IgD-negative memory B cell (primary cell): ENCODE measurements around the gene CUBN. TPM values are rescaled to one million over a fixed set of nuclear protein-coding genes. Genes with fewer than 3 reads are reported as not detected.

Source experiments
- H3K27ac Mint-ChIP-seq, 3 donors: one replicate each; pipeline ENCODE4 v1.8.0; 2020 to 2022; ENCODE audit warnings: mild to moderate bottlenecking in 3 of 3, mixed read lengths in 3 of 3, moderate library complexity in 1 of 3
- H3K27me3 Mint-ChIP-seq: one replicate; pipeline ENCODE4 v1.8.0; 2021; ENCODE audit warnings: mixed read lengths
- H3K36me3 Mint-ChIP-seq: one replicate; pipeline ENCODE4 v1.8.0; 2020; ENCODE audit warnings: mild to moderate bottlenecking, mixed read lengths
- H3K4me1 Mint-ChIP-seq, 3 donors: one replicate each; pipeline ENCODE4 v1.8.0; 2020 to 2022; ENCODE audit warnings: mixed read lengths in 3 of 3, mild to moderate bottlenecking in 1 of 3
- H3K4me3 Mint-ChIP-seq, 4 donors: one replicate each; pipeline ENCODE4 v1.8.0; 2020 to 2022; ENCODE audit warnings: mild to moderate bottlenecking in 4 of 4, mixed read lengths in 4 of 4, moderate library complexity in 3 of 4
- H3K9me3 Mint-ChIP-seq, 3 donors: one replicate each; pipeline ENCODE4 v1.8.0; 2020 to 2021; ENCODE audit warnings: mixed read lengths in 3 of 3, mild to moderate bottlenecking in 1 of 3
- polyA plus RNA-seq: library from polyadenylated mRNA; unstranded; fragments of 300-500 nt; fragmentation: Illumina TruSeq; gene quantifications from one replicate; pipeline ENCODE4 v1.2.3, GENCODE V29; 2021

CUBN gene
- polyA plus RNA-seq, 1 donor from 2014 or later, result not detected

DNA sequence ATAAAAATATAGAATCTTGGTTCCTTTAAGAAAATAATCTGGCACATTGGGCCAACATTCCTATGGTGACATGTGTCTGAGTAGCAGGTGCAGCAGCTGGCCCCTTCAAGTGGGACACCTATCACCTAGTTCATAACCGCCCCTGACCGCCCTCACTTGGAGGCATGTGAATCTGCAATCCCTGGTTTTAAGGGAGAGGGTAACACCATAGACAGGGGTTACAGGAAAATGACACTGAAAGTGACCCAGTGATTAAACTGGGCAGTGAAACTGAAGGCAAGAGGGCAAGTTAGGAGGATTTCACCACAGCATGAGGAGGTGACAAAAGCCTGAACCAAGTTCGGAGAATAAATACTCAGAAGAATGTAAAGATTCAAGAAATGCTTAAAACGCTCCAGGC is 313.4 kb downstream of the CUBN start:
- Mint-ChIP-seq H3K9me3 (no peaks in the 10 kb centered on the region), H3K27me3 (no peaks in the 10 kb centered on the region), H3K4me1 (peaks cover 24 to 27% (median 25%) of the 10 kb centered on the region in 3 donors), H3K36me3 (peaks cover 5% of the 10 kb centered on the region), H3K27ac (peak overlapping the region; percentile 40 to 96 (median 73)), H3K4me3 (peak overlapping the region; percentile 86 to 99 (median 94))

GRCh38 chr10:16814012-16814411 is 315.6 kb downstream of the CUBN start:
- H3K9me3 Mint-ChIP-seq, result no peaks in the 10 kb centered on the region

GRCh38 chr10:16812676-16813075 is 316.9 kb downstream of the CUBN start:
- H3K4me1 Mint-ChIP-seq, result peaks cover 20 to 31% (median 30%) of the 10 kb centered on the region in 3 donors
- H3K27me3 Mint-ChIP-seq, result no peaks in the 10 kb centered on the region
- peaks cover 5% of the 10 kb centered on the region for H3K36me3 Mint-ChIP-seq
- H3K9me3 Mint-ChIP-seq, result no peaks in the 10 kb centered on the region
- H3K27ac Mint-ChIP-seq, result no peak overlapping the region
- no peak overlapping the region for H3K4me3 Mint-ChIP-seq

More at GRCh38 chr10:16814012-16814411, 315.6 kb downstream of the CUBN start:
- no peak overlapping the region for H3K4me3 Mint-ChIP-seq
- H3K4me1 Mint-ChIP-seq, result peaks cover 20 to 33% (median 30%) of the 10 kb centered on the region in 3 donors
- H3K27ac Mint-ChIP-seq, result no peak overlapping the region
- H3K36me3 Mint-ChIP-seq, result peaks cover 5% of the 10 kb centered on the region
- no peaks in the 10 kb centered on the region for H3K27me3 Mint-ChIP-seq

DNA sequence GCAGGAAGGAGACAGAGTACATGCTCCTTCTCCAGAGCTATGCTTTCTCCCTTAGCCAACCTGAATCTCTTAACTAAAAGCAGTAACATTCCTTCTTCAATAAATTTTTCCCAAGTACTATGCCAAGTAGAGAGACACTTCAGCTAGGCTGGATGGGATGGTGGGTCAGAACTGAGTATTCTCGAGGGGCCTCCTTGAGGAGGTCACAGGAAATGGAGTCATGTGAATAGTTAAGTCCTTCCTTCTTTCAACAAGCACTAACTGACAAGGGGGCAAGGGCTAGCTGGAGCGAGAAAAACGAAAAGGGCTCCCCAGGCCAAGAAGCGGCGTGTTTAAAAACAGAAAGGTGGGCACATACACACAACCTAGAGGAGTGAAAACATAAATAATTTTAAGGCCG is 317.8 kb downstream of the CUBN start:
- Mint-ChIP-seq H3K36me3 (peaks cover 5% of the 10 kb centered on the region), H3K27me3 (no peaks in the 10 kb centered on the region), H3K4me1 (peaks cover 19 to 31% (median 25%) of the 10 kb centered on the region in 3 donors), H3K9me3 (no peaks in the 10 kb centered on the region), H3K27ac (no peak overlapping the region), H3K4me3 (peak overlapping the region in 2 of 4 donors; percentile 17 to 31)

DNA sequence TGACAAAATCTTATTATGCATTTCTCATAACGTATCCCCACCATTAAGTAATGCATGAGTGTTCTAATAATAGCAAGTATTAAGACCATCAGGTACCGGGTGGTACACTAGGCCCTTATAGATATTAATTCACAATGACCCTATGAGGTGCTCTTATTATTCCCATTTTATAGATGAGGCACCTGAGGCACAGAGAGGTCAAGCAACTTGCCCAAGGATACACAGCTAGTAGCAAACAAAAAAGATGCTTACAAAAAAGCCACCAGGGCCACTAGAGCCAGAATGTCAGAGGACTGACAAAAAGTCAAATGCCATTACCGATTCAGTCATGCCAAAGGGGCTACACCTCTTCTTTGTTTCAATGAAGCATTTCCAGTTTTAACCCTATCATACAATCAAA is 318.3 kb downstream of the CUBN start:
- H3K9me3 Mint-ChIP-seq, result no peaks in the 10 kb centered on the region
- peaks cover 5% of the 10 kb centered on the region for H3K36me3 Mint-ChIP-seq
- H3K4me1 Mint-ChIP-seq, result peaks cover 17 to 29% (median 24%) of the 10 kb centered on the region in 3 donors
- no peaks in the 10 kb centered on the region for H3K27me3 Mint-ChIP-seq
- peak overlapping the region in 2 of 4 donors; percentile 17 to 83 for H3K4me3 Mint-ChIP-seq
- no peak overlapping the region for H3K27ac Mint-ChIP-seq

DNA sequence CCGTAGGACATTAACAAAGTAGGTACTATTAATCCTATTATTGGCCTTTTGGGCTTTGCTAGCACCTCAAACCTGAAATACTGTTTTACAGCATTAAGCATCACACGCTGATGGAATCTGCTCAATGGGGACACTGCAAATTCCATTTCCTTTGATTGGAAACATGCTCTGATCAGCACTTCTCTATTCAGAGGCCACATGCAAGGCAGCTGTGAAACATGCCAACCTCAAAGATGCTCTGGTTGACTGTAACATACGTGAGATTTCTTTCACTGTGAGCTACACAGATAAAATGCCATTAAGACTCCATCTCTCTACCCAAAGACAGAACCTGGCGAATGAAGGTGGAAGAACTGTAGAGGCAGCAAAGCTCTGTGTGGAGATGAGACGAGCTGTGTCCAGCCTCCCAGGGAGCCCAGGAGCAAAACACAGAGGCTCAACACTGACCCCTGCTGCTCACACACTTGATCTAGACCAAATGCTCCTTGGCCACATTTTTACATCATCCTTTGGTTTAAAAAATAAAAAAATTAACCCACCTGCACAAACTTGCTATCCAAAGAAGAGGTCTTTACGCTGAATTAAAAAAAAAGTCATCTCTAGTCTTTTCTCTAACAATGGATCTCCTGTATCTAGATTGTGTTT is 320.4 kb downstream of the CUBN start:
- Mint-ChIP-seq H3K27me3 (no peaks in the 10 kb centered on the region), H3K9me3 (no peaks in the 10 kb centered on the region), H3K36me3 (peaks cover 5% of the 10 kb centered on the region), H3K4me3 (no peak overlapping the region), H3K27ac (no peak overlapping the region), H3K4me1 (peaks cover 9 to 15% (median 9%) of the 10 kb centered on the region in 3 donors)

- Mint-ChIP-seq H3K36me3 (peaks cover 5% of the 10 kb centered on the region), H3K4me3 (no peak overlapping the region), H3K27me3 (no peaks in the 10 kb centered on the region), H3K9me3 (no peaks in the 10 kb centered on the region), H3K27ac (no peak overlapping the region), H3K4me1 (peaks cover 22 to 27% (median 25%) of the 10 kb centered on the region in 3 donors)
Observed at GRCh38 chr10:16804123-16804522, 325.5 kb downstream of the CUBN start.

GRCh38 chr10:16803464-16803863 is 326.1 kb downstream of the CUBN start:
- Mint-ChIP-seq H3K27me3 (no peaks in the 10 kb centered on the region), H3K4me1 (peaks cover 23 to 30% (median 29%) of the 10 kb centered on the region in 3 donors), H3K27ac (no peak overlapping the region), H3K36me3 (peaks cover 6% of the 10 kb centered on the region), H3K9me3 (no peaks in the 10 kb centered on the region), H3K4me3 (no peak overlapping the region)

GRCh38 chr10:16799621-16800020 is 330.0 kb downstream of the CUBN start:
- no peak overlapping the region for H3K4me3 Mint-ChIP-seq
- H3K9me3 Mint-ChIP-seq, result no peaks in the 10 kb centered on the region
- H3K27me3 Mint-ChIP-seq, result no peaks in the 10 kb centered on the region
- no peak overlapping the region for H3K27ac Mint-ChIP-seq
- H3K4me1 Mint-ChIP-seq, result peaks cover 22 to 32% (median 30%) of the 10 kb centered on the region in 3 donors
- H3K36me3 Mint-ChIP-seq, result peaks cover 14% of the 10 kb centered on the region

DNA sequence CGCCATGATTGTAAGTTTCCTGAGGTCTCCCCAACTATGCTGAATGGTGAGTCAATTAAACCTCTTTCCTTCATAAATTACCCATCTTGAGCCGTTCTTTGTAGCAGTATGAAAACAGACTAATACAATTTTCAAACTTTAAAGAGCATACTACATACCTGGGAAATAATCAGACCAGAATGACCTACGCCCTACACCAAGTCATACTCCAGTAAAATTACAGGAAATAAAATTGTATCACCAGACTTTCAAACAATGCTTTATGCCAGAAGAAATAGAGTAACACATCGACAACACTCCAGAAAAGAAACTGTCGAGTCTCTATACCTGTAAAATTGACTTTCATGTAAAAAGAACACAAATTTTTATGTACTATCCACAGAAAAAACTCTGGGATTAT is 331.0 kb downstream of the CUBN start:
- Mint-ChIP-seq H3K4me3 (no peak overlapping the region), H3K9me3 (peaks cover 0 to 9% (median 0%) of the 10 kb centered on the region in 3 donors), H3K36me3 (peaks cover 15% of the 10 kb centered on the region), H3K27me3 (no peaks in the 10 kb centered on the region), H3K4me1 (peaks cover 17 to 32% (median 27%) of the 10 kb centered on the region in 3 donors), H3K27ac (no peak overlapping the region)

- peaks cover 13 to 25% (median 17%) of the 10 kb centered on the region in 3 donors for H3K4me1 Mint-ChIP-seq
- H3K27ac Mint-ChIP-seq, result peak overlapping the region in 1 of 3 donors; percentile 44
- H3K4me3 Mint-ChIP-seq, result no peak overlapping the region
- peaks cover 18% of the 10 kb centered on the region for H3K36me3 Mint-ChIP-seq
- H3K9me3 Mint-ChIP-seq, result peaks cover 0 to 14% (median 0%) of the 10 kb centered on the region in 3 donors
- no peaks in the 10 kb centered on the region for H3K27me3 Mint-ChIP-seq
Observed at GRCh38 chr10:16795410-16796073, 334.1 kb downstream of the CUBN start.

- Mint-ChIP-seq H3K9me3 (peaks cover 0 to 14% (median 0%) of the 10 kb centered on the region in 3 donors), H3K27me3 (no peaks in the 10 kb centered on the region), H3K4me1 (peaks cover 0 to 11% (median 2%) of the 10 kb centered on the region in 3 donors), H3K27ac (no peak overlapping the region), H3K36me3 (peaks cover 16% of the 10 kb centered on the region), H3K4me3 (no peak overlapping the region)
Observed at GRCh38 chr10:16794005-16794404, 335.6 kb downstream of the CUBN start.

- Mint-ChIP-seq H3K9me3 (peaks cover 0 to 14% (median 0%) of the 10 kb centered on the region in 3 donors), H3K4me3 (no peak overlapping the region), H3K27ac (no peak overlapping the region), H3K4me1 (peaks cover 3 to 17% (median 8%) of the 10 kb centered on the region in 3 donors), H3K36me3 (peaks cover 11% of the 10 kb centered on the region), H3K27me3 (no peaks in the 10 kb centered on the region)
Observed at GRCh38 chr10:16792675-16793074, 336.9 kb downstream of the CUBN start.

DNA sequence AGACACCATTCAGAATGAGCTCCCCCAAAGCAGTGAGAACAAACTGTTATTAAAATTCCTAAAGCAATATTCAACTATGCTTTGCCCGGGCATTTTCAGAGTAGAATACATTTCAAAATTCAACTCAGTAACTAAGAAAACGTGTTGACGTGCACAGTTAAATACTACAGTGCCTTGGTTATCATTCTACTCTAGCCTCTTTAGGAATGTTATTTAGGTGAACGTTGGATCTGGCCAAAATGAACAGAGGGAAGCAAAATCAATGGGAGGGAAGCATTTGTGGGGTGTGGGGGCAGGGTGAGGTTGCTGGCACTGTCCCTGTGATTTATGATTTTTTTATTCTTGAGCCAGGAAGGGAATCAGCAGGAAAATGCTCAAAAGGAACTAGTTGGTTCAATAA is 339.8 kb downstream of the CUBN start:
- Mint-ChIP-seq H3K27me3 (no peaks in the 10 kb centered on the region), H3K36me3 (peaks cover 7% of the 10 kb centered on the region), H3K9me3 (peaks cover 0 to 18% (median 3%) of the 10 kb centered on the region in 3 donors), H3K4me1 (peaks cover 9 to 19% (median 14%) of the 10 kb centered on the region in 3 donors), H3K4me3 (no peak overlapping the region), H3K27ac (no peak overlapping the region)

GRCh38 chr10:16789261-16789660 is 340.4 kb downstream of the CUBN start:
- Mint-ChIP-seq H3K36me3 (peaks cover 6% of the 10 kb centered on the region), H3K27ac (no peak overlapping the region), H3K4me1 (peaks cover 9 to 19% (median 14%) of the 10 kb centered on the region in 3 donors), H3K9me3 (peaks cover 0 to 16% (median 3%) of the 10 kb centered on the region in 3 donors), H3K4me3 (no peak overlapping the region), H3K27me3 (no peaks in the 10 kb centered on the region)
